Measurements from ENCODE around the gene MMP14. TPM values are rescaled to one million over a fixed set of nuclear protein-coding genes. Genes with fewer than 3 reads are reported as not detected.
A peak's percentile ranks its signal among the peaks of the same experiment; 100 is the strongest.

MMP14 gene
- total and polyA plus RNA-seq, 7 experiments from 2014 or later: 1.8 to 6.6 (median 2.0) TPM; not detected in 2

DNA sequence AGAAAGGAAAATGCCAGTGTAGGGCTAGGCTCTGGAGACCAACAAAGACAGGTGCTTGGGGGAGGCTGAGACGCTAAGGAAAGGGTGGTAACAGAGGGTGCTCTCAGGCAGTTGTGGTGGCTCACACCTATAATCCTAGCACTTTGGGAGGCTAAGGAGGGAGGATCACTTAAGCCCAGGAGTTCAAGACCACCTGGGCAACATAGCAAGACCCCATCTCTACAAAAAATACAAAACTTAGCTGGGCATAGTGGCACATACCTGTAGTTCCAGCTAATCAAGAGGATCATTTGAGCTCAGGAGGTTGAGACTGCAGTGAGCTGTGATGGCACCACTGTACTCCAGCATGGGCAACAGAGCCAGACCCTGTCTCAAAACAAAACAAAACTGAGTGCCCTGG is 59.0 kb downstream of the MMP14 start:
- H3K27ac Mint-ChIP-seq: peak overlapping the region in 1 of 9 donors; percentile 17
- H3K4me3 ChIP-seq (ENCODE audit: low read length): no peak overlapping the region
- H3K36me3 ChIP-seq (ENCODE audit: control insufficient read depth in 2 of 3, insufficient read depth in 3 of 3, low read length in 3 of 3): peaks cover 0 to 7% (median 0%) of the 10 kb centered on the region in 3 experiments
- CTCF ChIA-PET: interaction anchor here (1.1 to 2.0 kb wide), 6 partner anchors 10 to 325 kb away, joined by 3 to 8 read pairs (median 6); no protein-coding TSS in a partner anchor
- H3K27ac ChIP-seq (ENCODE audit: low read depth, low read length): no peak overlapping the region
- peaks cover 6 to 15% (median 12%) of the 10 kb centered on the region in 7 donors for H3K4me1 Mint-ChIP-seq
- H3K9me3 ChIP-seq (ENCODE audit: control insufficient read depth in 2 of 3, low read length in 3 of 3): no peaks in the 10 kb centered on the region
- H3K9me3 Mint-ChIP-seq: no peaks in the 10 kb centered on the region
- H3K27me3 Mint-ChIP-seq: no peaks in the 10 kb centered on the region
- H3K4me3 Mint-ChIP-seq: no peak overlapping the region
- POLR2A ChIA-PET: interaction anchor here (0.6 to 1.8 kb wide), 7 partner anchors 9 to 200 kb away, joined by 4 to 9 read pairs (median 4); partner anchors contain the start of genes ACIN1, C14orf119 and REM2
- no peaks in the 10 kb centered on the region for H3K27me3 ChIP-seq (ENCODE audit: control insufficient read depth in 2 of 2, insufficient read depth in 2 of 2, low read length in 2 of 2)
- H3K36me3 Mint-ChIP-seq: peaks cover 0 to 18% (median 9%) of the 10 kb centered on the region in 5 donors
- no peak for ATAC-seq
- peaks cover 0 to 4% of the 10 kb centered on the region in 2 donors for H3K4me1 ChIP-seq (ENCODE audit: control insufficient read depth in 2 of 2, insufficient read depth in 2 of 2, low read length in 2 of 2)
- no peak for DNase-seq
- intact Hi-C loops (cut with micrococcal nuclease): no loop called here

DNA sequence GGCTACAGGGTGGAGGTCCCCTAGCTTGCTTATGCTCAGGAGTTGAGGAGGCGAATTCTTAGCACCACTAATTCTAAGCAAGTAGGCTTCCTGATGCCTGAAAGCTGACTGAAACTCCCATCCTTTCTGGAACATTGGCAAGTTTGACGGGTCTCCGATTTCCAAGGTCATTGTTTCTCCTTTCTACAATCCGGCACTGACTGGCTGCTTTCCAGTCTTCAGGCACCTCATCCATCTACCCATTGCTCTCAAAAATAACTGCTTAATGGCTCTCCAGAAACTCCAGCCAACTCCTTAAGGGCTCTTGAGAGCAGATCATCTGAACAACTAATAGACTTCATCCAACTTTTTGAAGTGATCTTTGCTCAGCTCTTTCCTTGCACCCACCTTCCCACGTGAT is 60.0 kb downstream of the MMP14 start:
- H3K36me3 Mint-ChIP-seq: peaks cover 7 to 23% (median 11%) of the 10 kb centered on the region in 5 donors
- no peak overlapping the region for H3K27ac ChIP-seq (ENCODE audit: low read depth, low read length)
- peaks cover 11 to 22% (median 15%) of the 10 kb centered on the region in 7 donors for H3K4me1 Mint-ChIP-seq
- H3K27me3 ChIP-seq (ENCODE audit: control insufficient read depth in 2 of 2, insufficient read depth in 2 of 2, low read length in 2 of 2): no peaks in the 10 kb centered on the region
- H3K36me3 ChIP-seq (ENCODE audit: control insufficient read depth in 2 of 3, insufficient read depth in 3 of 3, low read length in 3 of 3): peaks cover 0 to 13% (median 5%) of the 10 kb centered on the region in 3 experiments
- peaks cover 0 to 4% of the 10 kb centered on the region in 2 donors for H3K4me1 ChIP-seq (ENCODE audit: control insufficient read depth in 2 of 2, insufficient read depth in 2 of 2, low read length in 2 of 2)
- POLR2A ChIA-PET: interaction anchor here (0.9 to 1.8 kb wide), 4 partner anchors 8 to 38 kb away, joined by 4 to 9 read pairs (median 6); partner anchors contain the start of gene REM2
- no peaks in the 10 kb centered on the region for H3K9me3 ChIP-seq (ENCODE audit: control insufficient read depth in 2 of 3, low read length in 3 of 3)
- no peaks in the 10 kb centered on the region for H3K27me3 Mint-ChIP-seq
- DNase-seq: no peak
- no peak overlapping the region for H3K4me3 Mint-ChIP-seq
- intact Hi-C loops (cut with micrococcal nuclease): no loop called here
- no peaks in the 10 kb centered on the region for H3K9me3 Mint-ChIP-seq
- CTCF ChIA-PET: interaction anchor here (0.6 to 2.0 kb wide), 9 partner anchors 10 to 325 kb away, joined by 3 to 12 read pairs (median 5); no protein-coding TSS in a partner anchor
- no peak for ATAC-seq
- no peak overlapping the region for H3K4me3 ChIP-seq (ENCODE audit: low read length)
- peak overlapping the region in 3 of 9 donors; percentile 10 to 23 (median 21) for H3K27ac Mint-ChIP-seq

DNA sequence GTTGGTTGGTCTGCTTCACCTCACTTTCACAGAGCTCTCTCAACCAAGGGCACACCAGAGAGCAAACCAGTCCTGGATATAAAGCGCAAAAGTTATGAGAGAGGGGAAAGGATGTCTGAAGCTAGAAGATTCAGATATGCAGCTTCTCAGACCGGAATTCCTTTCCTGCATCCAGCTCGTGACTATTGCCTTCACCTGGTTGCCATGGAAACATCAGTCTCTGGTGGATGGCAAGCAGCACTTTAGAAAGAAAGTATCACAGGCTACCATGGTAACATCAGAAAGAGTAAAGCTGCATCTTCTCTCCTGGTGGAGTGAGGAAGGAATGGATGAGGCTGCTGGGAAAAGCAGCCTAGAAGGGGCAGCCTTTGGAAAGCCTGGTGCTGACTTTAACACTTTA is 60.4 kb downstream of the MMP14 start:
- DNase-seq (no peak), ATAC-seq (no peak)
- H3K36me3 ChIP-seq (ENCODE audit: control insufficient read depth in 2 of 3, insufficient read depth in 3 of 3, low read length in 3 of 3): peaks cover 1 to 17% (median 5%) of the 10 kb centered on the region in 3 experiments
- no peaks in the 10 kb centered on the region for H3K9me3 ChIP-seq (ENCODE audit: control insufficient read depth in 2 of 3, low read length in 3 of 3)
- peak overlapping the region in 3 of 9 donors; percentile 10 to 23 (median 21) for H3K27ac Mint-ChIP-seq
- peaks cover 11 to 24% (median 15%) of the 10 kb centered on the region in 7 donors for H3K4me1 Mint-ChIP-seq
- no peak overlapping the region for H3K27ac ChIP-seq (ENCODE audit: low read depth, low read length)
- peaks cover 8 to 27% (median 15%) of the 10 kb centered on the region in 5 donors for H3K36me3 Mint-ChIP-seq
- CTCF ChIA-PET: interaction anchor here (0.6 to 2.0 kb wide), 7 partner anchors 11 to 326 kb away, joined by 3 to 12 read pairs (median 6); no protein-coding TSS in a partner anchor
- H3K4me3 ChIP-seq (ENCODE audit: low read length): no peak overlapping the region
- intact Hi-C loops (cut with micrococcal nuclease): no loop called here
- no peaks in the 10 kb centered on the region for H3K27me3 ChIP-seq (ENCODE audit: control insufficient read depth in 2 of 2, insufficient read depth in 2 of 2, low read length in 2 of 2)
- POLR2A ChIA-PET: interaction anchor here (1.2 to 1.8 kb wide), 3 partner anchors 8 to 14 kb away, joined by 4 to 9 read pairs (median 7); partner anchors contain the start of gene REM2
- no peak overlapping the region for H3K4me3 Mint-ChIP-seq
- peaks cover 0 to 4% of the 10 kb centered on the region in 2 donors for H3K4me1 ChIP-seq (ENCODE audit: control insufficient read depth in 2 of 2, insufficient read depth in 2 of 2, low read length in 2 of 2)
- H3K9me3 Mint-ChIP-seq: no peaks in the 10 kb centered on the region
- H3K27me3 Mint-ChIP-seq: no peaks in the 10 kb centered on the region

DNA sequence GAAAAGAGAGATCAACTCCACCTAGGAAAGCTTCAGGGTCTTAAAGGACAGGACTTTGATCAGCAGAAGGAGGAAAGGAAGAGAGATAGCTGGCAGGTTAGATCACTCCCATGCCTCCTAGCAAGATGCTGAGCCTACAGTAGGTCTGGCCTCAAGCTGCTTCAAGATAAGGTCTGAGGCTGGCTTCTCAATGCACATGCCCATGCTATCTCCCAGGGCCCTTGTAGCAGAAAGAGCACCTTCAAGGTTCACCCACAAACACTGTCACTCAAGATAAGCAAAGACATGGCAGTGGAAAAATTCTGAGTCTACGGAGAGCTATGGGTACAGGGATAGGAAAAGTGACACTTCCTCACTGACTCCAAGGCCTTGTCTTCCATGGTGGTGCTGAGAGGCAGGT is 61.0 kb downstream of the MMP14 start:
- ChIA-PET POLR2A (interaction anchor here (0.5 to 0.6 kb wide), 2 partner anchors 284 to 980 kb away, joined by 3 read pairs; no protein-coding TSS in a partner anchor), CTCF (interaction anchor here (0.7 to 2.0 kb wide), 4 partner anchors 13 to 946 kb away, joined by 3 to 12 read pairs (median 7); no protein-coding TSS in a partner anchor)
- Mint-ChIP-seq H3K27me3 (no peaks in the 10 kb centered on the region), H3K4me3 (no peak overlapping the region), H3K27ac (peak overlapping the region in 2 of 9 donors; percentile 54 to 64), H3K36me3 (peaks cover 10 to 33% (median 15%) of the 10 kb centered on the region in 5 donors), H3K9me3 (no peaks in the 10 kb centered on the region), H3K4me1 (peaks cover 10 to 24% (median 15%) of the 10 kb centered on the region in 7 donors)
- H3K4me3 ChIP-seq (ENCODE audit: low read length): no peak overlapping the region
- no peak overlapping the region for H3K27ac ChIP-seq (ENCODE audit: low read depth, low read length)
- intact Hi-C loops (cut with micrococcal nuclease): no loop called here
- DNase-seq (no peak), ATAC-seq (no peak)
- peaks cover 7 to 23% (median 9%) of the 10 kb centered on the region in 3 experiments for H3K36me3 ChIP-seq (ENCODE audit: control insufficient read depth in 2 of 3, insufficient read depth in 3 of 3, low read length in 3 of 3)
- no peaks in the 10 kb centered on the region for H3K27me3 ChIP-seq (ENCODE audit: control insufficient read depth in 2 of 2, insufficient read depth in 2 of 2, low read length in 2 of 2)
- H3K4me1 ChIP-seq (ENCODE audit: control insufficient read depth in 2 of 2, insufficient read depth in 2 of 2, low read length in 2 of 2): peaks cover 0 to 4% of the 10 kb centered on the region in 2 donors
- H3K9me3 ChIP-seq (ENCODE audit: control insufficient read depth in 2 of 3, low read length in 3 of 3): no peaks in the 10 kb centered on the region

Other genes with a start within 250 kb of the MMP14 start
- 100 to 1,000 TPM in 3 of 5 experiments, 10 to 100 TPM in 2; 68.8 to 157 (median 117) TPM for gene DAD1, start 247.4 kb upstream of the MMP14 start, total RNA-seq
- 100 to 1,000 TPM; 766 to 777 TPM for gene DAD1, start 247.4 kb upstream of the MMP14 start, polyA plus RNA-seq
- gene ABHD4, start 238.3 kb upstream of the MMP14 start, total RNA-seq: 10 to 100 TPM; 10.5 to 16.3 (median 14.7) TPM
- gene ABHD4, start 238.3 kb upstream of the MMP14 start, polyA plus RNA-seq: 10 to 100 TPM in 1 of 2 donors, 1 to 10 TPM in 1; 6.7 to 10.1 TPM
- gene OR6J1, start 192.2 kb upstream of the MMP14 start, total RNA-seq: not detected
- gene OR6J1, start 192.2 kb upstream of the MMP14 start, polyA plus RNA-seq: not detected
- 100 to 1,000 TPM; 112 to 177 (median 144) TPM for gene OXA1L, start 69.9 kb upstream of the MMP14 start, total RNA-seq
- gene OXA1L, start 69.9 kb upstream of the MMP14 start, polyA plus RNA-seq: 10 to 100 TPM; 62.8 to 76.6 TPM
- 10 to 100 TPM in 1 of 5 experiments, 1 to 10 TPM in 4; 1.1 to 71.1 (median 2.7) TPM for gene SLC7A7, start 21.1 kb upstream of the MMP14 start, total RNA-seq
- gene SLC7A7, start 21.1 kb upstream of the MMP14 start, polyA plus RNA-seq: 1 to 10 TPM; 1.1 to 1.4 TPM
- gene MRPL52, start 6.7 kb upstream of the MMP14 start, total RNA-seq: 100 to 1,000 TPM in 1 of 5 experiments, 10 to 100 TPM in 4; 32.9 to 118 (median 48.2) TPM
- gene MRPL52, start 6.7 kb upstream of the MMP14 start, polyA plus RNA-seq: 100 to 1,000 TPM; 169 to 189 TPM
- 10 to 100 TPM; 55.5 to 76.1 (median 72.3) TPM for gene LRP10, start 35.2 kb downstream of the MMP14 start, total RNA-seq
- 100 to 1,000 TPM in 1 of 2 donors, 10 to 100 TPM in 1; 68.0 to 103 TPM for gene LRP10, start 35.2 kb downstream of the MMP14 start, polyA plus RNA-seq
- 1 to 10 TPM in 4 of 5 experiments, under 1 TPM in 1; 0.97 to 8.6 (median 5.4) TPM for gene REM2, start 46.6 kb downstream of the MMP14 start, total RNA-seq
- gene REM2, start 46.6 kb downstream of the MMP14 start, polyA plus RNA-seq: 1 to 10 TPM in 1 of 2 donors, under 1 TPM in 1; 0.58 to 1.4 TPM
- gene RBM23, start 82.6 kb downstream of the MMP14 start, total RNA-seq: 100 to 1,000 TPM in 2 of 5 experiments, 10 to 100 TPM in 3; 91.9 to 140 (median 99.1) TPM
- 10 to 100 TPM; 51.2 to 75.0 TPM for gene RBM23, start 82.6 kb downstream of the MMP14 start, polyA plus RNA-seq
- 10 to 100 TPM; 24.9 to 82.8 (median 34.2) TPM for gene PRMT5, start 92.8 kb downstream of the MMP14 start, total RNA-seq
- 10 to 100 TPM; 61.8 to 64.5 TPM for gene PRMT5, start 92.8 kb downstream of the MMP14 start, polyA plus RNA-seq
- gene HAUS4, start 120.5 kb downstream of the MMP14 start, total RNA-seq: 10 to 100 TPM; 27.1 to 50.7 (median 38.8) TPM
- gene HAUS4, start 120.5 kb downstream of the MMP14 start, polyA plus RNA-seq: 10 to 100 TPM; 41.3 to 45.0 TPM
- 1 to 10 TPM in 3 of 5 experiments, under 1 TPM in 2; 0.49 to 3.2 (median 1.4) TPM for gene AJUBA, start 146.0 kb downstream of the MMP14 start, total RNA-seq
- gene AJUBA, start 146.0 kb downstream of the MMP14 start, polyA plus RNA-seq: 1 to 10 TPM; 1.6 to 2.3 TPM
- gene C14orf93, start 173.6 kb downstream of the MMP14 start, total RNA-seq: 10 to 100 TPM; 10.9 to 20.5 (median 12.1) TPM
- gene C14orf93, start 173.6 kb downstream of the MMP14 start, polyA plus RNA-seq: 1 to 10 TPM; 5.7 to 8.1 TPM
- 10 to 100 TPM; 19.2 to 69.1 (median 32.8) TPM for gene PSMB5, start 198.3 kb downstream of the MMP14 start, total RNA-seq
- 10 to 100 TPM; 53.6 to 74.2 TPM for gene PSMB5, start 198.3 kb downstream of the MMP14 start, polyA plus RNA-seq
- gene PSMB11, start 205.6 kb downstream of the MMP14 start, total RNA-seq: 1 to 10 TPM in 1 of 5 experiments, under 1 TPM in 3, not detected in 1; 0.32 to 1.1 (median 0.66) TPM
- 1 to 10 TPM in 1 of 2 donors, under 1 TPM in 1; 0.70 to 1.2 TPM for gene PSMB11, start 205.6 kb downstream of the MMP14 start, polyA plus RNA-seq
- gene CDH24, start 220.9 kb downstream of the MMP14 start, total RNA-seq: 1 to 10 TPM; 1.5 to 3.7 (median 2.1) TPM
- under 1 TPM; 0.30 to 0.52 TPM for gene CDH24, start 220.9 kb downstream of the MMP14 start, polyA plus RNA-seq